ENCODE measurements around the gene GPR135.

GRCh38 chr14:59480166-59480565 lies 15.0 kb upstream of the GPR135 start:
- TF ChIP-seq RXRA (IDR thresholded peaks at IDR 0.05) = no peak
- TF ChIP-seq CTCF (IDR thresholded peaks at IDR 0.05; ENCODE audit: low read depth, low read length, missing input control) = no peak
- no peak for TF ChIP-seq NR2F2 (IDR thresholded peaks at IDR 0.05)
- TF ChIP-seq JUND (IDR thresholded peaks at IDR 0.05) = no peak
- TF ChIP-seq YY1 (IDR thresholded peaks at IDR 0.05) = no peak
- no peak for TF ChIP-seq REST (IDR thresholded peaks at IDR 0.05)
- no peak for TF ChIP-seq MAX (IDR thresholded peaks at IDR 0.05)
- no peak for TF ChIP-seq SP1 (IDR thresholded peaks at IDR 0.05)
- no peak for TF ChIP-seq GABPA (IDR thresholded peaks at IDR 0.05 in 1 of 2, conservative IDR thresholded peaks at IDR 0.05 in 1 of 2)
- no peak for TF ChIP-seq FOXA2 (IDR thresholded peaks at IDR 0.05)
- no peak for TF ChIP-seq ATF3 (IDR thresholded peaks at IDR 0.05)
- TF ChIP-seq ZBTB33 (IDR thresholded peaks at IDR 0.05) = no peak

Measured in liver (tissue), 3 donors.